Vagina (tissue), 2 donors: ENCODE results near the gene RNF208.

Experiments used
- CTCF ChIP-seq, 3 experiments: fragments of 450-650 bp in 2 of 3; fragments of 200-600 bp in 1 of 3; sonication (generic) in 1 of 3; IDR thresholded peaks; one replicate each; pipeline ENCODE4 v1.5.1; 2017 to 2019; ENCODE audit warnings: antibody characterized with exemption in 3 of 3, mild to moderate bottlenecking in 2 of 3, moderate library complexity in 2 of 3
- POLR2A ChIP-seq, 2 donors: fragments of 450-650 bp; IDR thresholded peaks; one replicate each; pipeline ENCODE4 v1.6.1; 2017; ENCODE audit warnings: antibody characterized with exemption in 2 of 2, mild to moderate bottlenecking in 2 of 2, moderate library complexity in 2 of 2

- TF ChIP-seq CTCF (IDR thresholded peaks at IDR 0.05) (no peak), POLR2A (IDR thresholded peaks at IDR 0.05) (no peak)
Measured at GRCh38 chr9:137189297-137190295, 32.4 kb downstream of the RNF208 start.
